Measurements from ENCODE around the gene GIGYF2. TPM values are rescaled to one million over a fixed set of nuclear protein-coding genes. Genes with fewer than 3 reads are reported as not detected.

Gene GIGYF2
- total RNA-seq, 1 experiment from 2014 or later = 55.3 TPM

GRCh38 chr2:232653441-232653840 is 43.7 kb upstream of the GIGYF2 start:
- H3K4me1 Mint-ChIP-seq = peaks cover 5 to 20% of the 10 kb centered on the region in 2 experiments; a peak in 3 of 4 replicates
- no peaks in the 10 kb centered on the region for H3K23me2 ChIP-seq (ENCODE audit: insufficient read length, low read depth, low read length, poor library complexity, severe bottlenecking)
- no peak overlapping the region for H3K4me3 Mint-ChIP-seq
- H3K4me2 ChIP-seq (ENCODE audit: insufficient read depth, insufficient read length, low read length) = no peak overlapping the region
- H2BK120ac ChIP-seq (ENCODE audit: low read depth, low read length, poor library complexity, severe bottlenecking) = no peak overlapping the region
- H3K27me3 ChIP-seq (ENCODE audit: insufficient read depth, low read length) = no peaks in the 10 kb centered on the region
- no peak overlapping the region for H3K4ac ChIP-seq (ENCODE audit: low read depth, low read length)
- no peak overlapping the region for H3K27ac Mint-ChIP-seq
- no peaks in the 10 kb centered on the region; the same call in none of the 2 replicates for H3K27me3 Mint-ChIP-seq (ENCODE audit: low read depth)
- H3K9me3 ChIP-seq (ENCODE audit: control insufficient read depth, low read depth, low read length) = no peaks in the 10 kb centered on the region
- H3K4me1 ChIP-seq (ENCODE audit: insufficient read depth, low read length) = no peaks in the 10 kb centered on the region
- H3K56ac ChIP-seq (ENCODE audit: insufficient read length, low read depth, low read length) = no peak overlapping the region
- no peak overlapping the region for H4K5ac ChIP-seq (ENCODE audit: insufficient read length, low read depth, low read length)
- no peak overlapping the region for H2AK5ac ChIP-seq (ENCODE audit: insufficient read length, low read length)
- H3K36me3 Mint-ChIP-seq (ENCODE audit: insufficient read depth in 1 of 3, low read depth in 3 of 3) = no peaks in the 10 kb centered on the region
- no peak overlapping the region for H3T11ph ChIP-seq (ENCODE audit: low read length)
- no peak overlapping the region for H2BK15ac ChIP-seq (ENCODE audit: low read depth, low read length)
- H3K79me2 ChIP-seq (ENCODE audit: insufficient read depth, low read length) = no peaks in the 10 kb centered on the region
- no peak overlapping the region for H3K23ac ChIP-seq (ENCODE audit: insufficient read length, low read depth, low read length)
- no peak overlapping the region for H4K91ac ChIP-seq (ENCODE audit: insufficient read length, low read depth, low read length)
- WGBS (ENCODE audit: extremely low coverage, insufficient read length, low lambda C conversion rate) = no CpG with 5 or more reads among the region's 7 CpGs
- no peak overlapping the region for H3K9ac ChIP-seq (ENCODE audit: extremely low read depth, insufficient read length, low read length)
- H2BK20ac ChIP-seq (ENCODE audit: low read depth, low read length, poor library complexity, severe bottlenecking) = no peak overlapping the region
- H2AFZ ChIP-seq (ENCODE audit: low read length) = no peak overlapping the region
- no peaks in the 10 kb centered on the region for H3K9me3 Mint-ChIP-seq
- H2BK12ac ChIP-seq (ENCODE audit: insufficient read length, low read depth, low read length) = no peak overlapping the region
- TF ChIP-seq CTCF (conservative IDR thresholded peaks at IDR 0.05) = no peak
- DNase-seq = no peak
- no peak overlapping the region for H3K18ac ChIP-seq (ENCODE audit: insufficient read length, low read depth, low read length)
- H3K79me1 ChIP-seq (ENCODE audit: insufficient read depth, low read depth, low read length, poor library complexity, severe bottlenecking) = no peaks in the 10 kb centered on the region
- H3K14ac ChIP-seq (ENCODE audit: insufficient read depth, low read length) = no peak overlapping the region
- no peaks in the 10 kb centered on the region for H4K20me1 ChIP-seq (ENCODE audit: control insufficient read depth, insufficient read depth, insufficient read length)
- no peak overlapping the region for H3K27ac ChIP-seq (ENCODE audit: insufficient read length, low read depth, low read length)
- H2BK5ac ChIP-seq (ENCODE audit: insufficient read length, low read length) = no peak overlapping the region
- no peak overlapping the region for H4K8ac ChIP-seq (replicated peaks; ENCODE audit: insufficient read length, low read depth, low read length)

Data from H9 (cell line).